Activated T-cell treated with anti-CD3 and anti-CD28 coated beads, Interleukin-2, amount 50 U/mL, for 4 hours (primary cell): ENCODE results near the gene ATRNL1. TPM values are rescaled to one million over a fixed set of nuclear protein-coding genes. Genes with fewer than 3 reads are reported as not detected.

Experiments
- ATAC-seq, 2 donors: fragments of 200-7000 bp; cut with Tn5 transposase; one replicate each; pipeline ENCODE4 v1.10.0; 2021
- DNase-seq: peaks from one replicate; pipeline ENCODE4 v3.0.0-alpha.2; 2020
- H3K27me3 Mint-ChIP-seq: one replicate; pipeline ENCODE4 v1.8.0; 2021; ENCODE audit warnings: low read depth, mixed read lengths
- H3K36me3 Mint-ChIP-seq: one replicate; pipeline ENCODE4 v1.8.0; 2022; ENCODE audit warnings: mixed read lengths; ENCODE audit not compliant: insufficient read depth
- H3K4me1 Mint-ChIP-seq: one replicate; pipeline ENCODE4 v1.8.0; 2021; ENCODE audit warnings: low read depth, mixed read lengths
- H3K4me3 Mint-ChIP-seq: one replicate; pipeline ENCODE4 v1.8.0; 2021; ENCODE audit warnings: mild to moderate bottlenecking, moderate library complexity, mixed read lengths
- H3K9me3 Mint-ChIP-seq: one replicate; pipeline ENCODE4 v1.8.0; 2021; ENCODE audit warnings: mixed read lengths
- total RNA-seq, 3 donors: library from RNA; stranded (reverse); gene quantifications; one replicate each; pipeline ENCODE4 v1.2.1, GENCODE V29; 2021

Gene ATRNL1
- total RNA-seq, 3 donors from 2014 or later: 0.11 to 0.16 TPM; not detected in 1

DNA sequence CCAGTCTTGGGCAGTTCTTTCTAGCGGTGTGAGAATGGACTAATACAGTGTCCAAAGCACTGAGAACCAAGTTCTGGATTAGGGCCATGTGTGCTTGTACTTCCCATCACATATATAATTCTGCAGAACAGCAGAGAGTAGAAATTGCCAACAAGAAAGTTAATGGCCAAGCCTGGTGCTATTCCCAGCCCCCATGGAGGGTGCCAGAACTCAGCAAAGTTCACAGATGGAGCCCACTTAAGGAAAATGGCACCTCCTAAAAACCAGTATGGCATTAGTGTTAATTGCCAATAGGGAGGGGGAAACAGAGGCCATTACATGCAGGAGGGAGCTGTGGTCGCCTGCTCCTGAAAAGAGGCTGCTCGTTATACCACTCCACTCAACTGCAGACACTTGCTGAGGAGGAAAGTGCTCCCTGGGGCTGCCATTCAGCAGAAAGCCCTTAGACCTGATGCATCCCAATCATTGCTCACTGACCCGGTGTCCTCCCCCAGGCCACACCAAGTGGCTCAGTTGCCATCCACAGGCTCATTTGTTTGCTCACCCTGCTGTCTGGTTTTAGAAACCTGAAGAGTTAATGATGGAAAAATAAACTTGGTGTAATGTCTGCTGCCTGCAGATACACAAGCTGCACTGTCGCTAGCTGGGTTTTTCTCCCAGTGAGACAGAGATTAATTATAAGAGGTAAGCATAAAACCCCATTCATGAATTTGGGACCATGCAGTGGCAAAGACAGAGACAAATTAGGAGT is 899.2 kb downstream of the ATRNL1 start:
- no peaks in the 10 kb centered on the region for H3K27me3 Mint-ChIP-seq
- H3K9me3 Mint-ChIP-seq: peaks cover 27% of the 10 kb centered on the region
- no peaks in the 10 kb centered on the region for H3K36me3 Mint-ChIP-seq
- no peak for DNase-seq
- H3K4me3 Mint-ChIP-seq: no peak overlapping the region
- no peak for ATAC-seq
- H3K4me1 Mint-ChIP-seq: no peaks in the 10 kb centered on the region

DNA sequence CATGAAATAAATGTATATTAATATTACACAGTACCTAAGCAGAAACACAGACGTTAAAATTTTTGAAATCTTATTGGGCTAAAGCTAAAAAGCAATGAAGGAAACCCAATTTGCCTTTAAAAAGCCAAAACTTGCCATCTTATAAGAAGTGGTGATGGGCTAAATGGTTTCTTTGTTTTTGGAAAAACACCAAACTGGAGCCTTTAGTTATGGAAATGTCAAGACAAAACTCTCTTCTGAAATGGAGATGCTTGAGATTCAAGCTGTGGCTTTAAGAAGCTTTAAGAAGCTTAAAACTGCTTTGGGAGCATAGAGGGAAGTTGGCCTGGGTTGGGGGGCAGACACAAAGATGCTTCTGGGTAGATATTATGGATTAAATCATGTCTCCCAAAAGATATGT is 902.9 kb downstream of the ATRNL1 start:
- no peaks in the 10 kb centered on the region for H3K27me3 Mint-ChIP-seq
- no peak for DNase-seq
- H3K4me3 Mint-ChIP-seq: no peak overlapping the region
- H3K4me1 Mint-ChIP-seq: no peaks in the 10 kb centered on the region
- no peak for ATAC-seq
- no peaks in the 10 kb centered on the region for H3K36me3 Mint-ChIP-seq
- H3K9me3 Mint-ChIP-seq: peaks cover 8% of the 10 kb centered on the region

DNA sequence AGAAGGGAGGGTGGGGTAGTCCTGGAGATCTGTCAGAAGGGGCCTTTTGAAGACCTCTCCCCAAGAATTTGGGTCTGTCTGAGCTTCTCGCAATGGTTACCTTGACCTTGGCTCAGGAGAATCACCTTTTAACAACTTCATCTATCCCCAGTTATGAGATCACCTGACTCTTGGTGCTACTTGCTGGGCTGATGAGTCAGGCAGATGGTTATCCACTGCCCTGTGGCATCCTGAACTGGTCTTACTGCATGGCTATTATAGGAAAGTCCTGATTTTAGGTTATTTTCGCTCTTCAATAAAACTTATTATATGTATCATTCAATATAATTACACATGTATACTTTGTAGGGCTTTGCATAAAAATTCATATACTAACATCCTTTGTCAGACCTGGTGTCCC is 905.1 kb downstream of the ATRNL1 start:
- Mint-ChIP-seq H3K9me3 (peaks cover 4% of the 10 kb centered on the region), H3K4me3 (no peak overlapping the region), H3K36me3 (no peaks in the 10 kb centered on the region), H3K4me1 (no peaks in the 10 kb centered on the region), H3K27me3 (no peaks in the 10 kb centered on the region)
- no peak for ATAC-seq
- DNase-seq: no peak

Other genes with a start within 250 kb of the ATRNL1 start
- 10 to 100 TPM; 20.3 to 26.9 (median 26.7) TPM for gene TRUB1, start 155.2 kb upstream of the ATRNL1 start, total RNA-seq